ENCODE data around the gene GPC6. TPM values are rescaled to one million over a fixed set of nuclear protein-coding genes. Genes with fewer than 3 reads are reported as not detected.

The GPC6 gene
- total RNA-seq, 1 experiment from 2014 or later = 0.22 TPM

DNA sequence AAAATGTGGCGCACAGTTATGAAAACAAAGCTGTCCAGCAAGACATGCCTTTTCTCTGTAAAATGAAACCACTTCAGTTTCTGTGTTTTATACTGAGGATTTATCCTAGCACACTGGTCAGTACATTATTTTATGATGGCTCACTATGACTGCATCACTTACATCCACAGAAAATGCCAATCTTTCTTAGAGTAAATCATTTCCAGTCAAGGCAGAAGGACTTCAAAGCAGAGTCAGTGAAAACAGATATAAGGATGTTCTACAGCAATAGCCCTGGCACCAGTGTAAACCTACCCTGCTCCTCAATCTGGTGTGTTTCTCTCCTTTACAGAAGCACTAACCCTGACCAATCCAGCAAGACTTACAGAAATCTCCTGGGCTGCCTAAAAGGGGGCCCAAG lies 473.5 kb downstream of the GPC6 start:
- H3K9ac ChIP-seq (ENCODE audit: low read length) = no peak overlapping the region
- H2AFZ ChIP-seq (ENCODE audit: low read depth, low read length, poor library complexity, severe bottlenecking) = no peak overlapping the region
- H3K9me3 ChIP-seq (ENCODE audit: control insufficient read depth in 1 of 2, insufficient read depth in 1 of 2, low read depth in 1 of 2, low read length in 2 of 2) = peaks cover 20 to 32% of the 10 kb centered on the region in 2 experiments; a peak in 2 of 4 replicates
- DNase-seq (ENCODE audit: low read depth, low spot score) = no peak
- no TSS peak for BruUV-seq (replicated peaks)
- no peak overlapping the region for H3K4me3 ChIP-seq (replicated peaks in 1 of 2; ENCODE audit: low read depth in 1 of 2, low read length in 2 of 2)
- no peaks in the 10 kb centered on the region for H3K79me2 ChIP-seq (ENCODE audit: insufficient read depth, low read length)
- ChIA-PET RAD21 (ENCODE audit: low non-redundant PET in 1 of 2, low total read pairs in 2 of 2, uncharacterized antibody in 2 of 2, unreplicated experiment in 2 of 2) (no interaction called here), POLR2A (no interaction called here), CTCF (no interaction called here)
- no peaks in the 10 kb centered on the region for H3K4me1 ChIP-seq (ENCODE audit: control insufficient read depth in 1 of 2, insufficient read depth in 2 of 2, low read length in 2 of 2)
- H3K36me3 ChIP-seq (ENCODE audit: control insufficient read depth in 1 of 2, insufficient read depth in 2 of 2, low read length in 2 of 2) = no peaks in the 10 kb centered on the region
- no peaks in the 10 kb centered on the region for H3K27me3 ChIP-seq (ENCODE audit: insufficient read depth, low read length)
- H3K27ac ChIP-seq (ENCODE audit: low read depth, low read length) = no peak overlapping the region
- TF ChIP-seq SIN3A (IDR thresholded peaks at IDR 0.05; ENCODE audit: low read depth) = no peak
- TF ChIP-seq, protein P1, sequence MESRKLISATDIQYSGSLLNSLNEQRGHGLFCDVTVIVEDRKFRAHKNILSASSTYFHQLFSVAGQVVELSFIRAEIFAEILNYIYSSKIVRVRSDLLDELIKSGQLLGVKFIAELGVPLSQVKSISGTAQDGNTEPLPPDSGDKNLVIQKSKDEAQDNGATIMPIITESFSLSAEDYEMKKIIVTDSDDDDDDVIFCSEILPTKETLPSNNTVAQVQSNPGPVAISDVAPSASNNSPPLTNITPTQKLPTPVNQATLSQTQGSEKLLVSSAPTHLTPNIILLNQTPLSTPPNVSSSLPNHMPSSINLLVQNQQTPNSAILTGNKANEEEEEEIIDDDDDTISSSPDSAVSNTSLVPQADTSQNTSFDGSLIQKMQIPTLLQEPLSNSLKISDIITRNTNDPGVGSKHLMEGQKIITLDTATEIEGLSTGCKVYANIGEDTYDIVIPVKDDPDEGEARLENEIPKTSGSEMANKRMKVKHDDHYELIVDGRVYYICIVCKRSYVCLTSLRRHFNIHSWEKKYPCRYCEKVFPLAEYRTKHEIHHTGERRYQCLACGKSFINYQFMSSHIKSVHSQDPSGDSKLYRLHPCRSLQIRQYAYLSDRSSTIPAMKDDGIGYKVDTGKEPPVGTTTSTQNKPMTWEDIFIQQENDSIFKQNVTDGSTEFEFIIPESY (IDR thresholded peaks at IDR 0.05; ENCODE audit: extremely low read depth, insufficient replicate concordance, low read length) = no peak
- TF ChIP-seq SRF (IDR thresholded peaks at IDR 0.05; ENCODE audit: low read depth) = no peak
- TF ChIP-seq POLR2A (IDR thresholded peaks at IDR 0.05; ENCODE audit: borderline replicate concordance, extremely low read depth, insufficient read depth, insufficient read length) = no peak
- no peak for TF ChIP-seq RAD21 (IDR thresholded peaks at IDR 0.05; ENCODE audit: low read depth)
- no peak for TF ChIP-seq EZH2phosphoT487 (IDR thresholded peaks at IDR 0.05; ENCODE audit: borderline replicate concordance)
- TF ChIP-seq, protein P2, sequence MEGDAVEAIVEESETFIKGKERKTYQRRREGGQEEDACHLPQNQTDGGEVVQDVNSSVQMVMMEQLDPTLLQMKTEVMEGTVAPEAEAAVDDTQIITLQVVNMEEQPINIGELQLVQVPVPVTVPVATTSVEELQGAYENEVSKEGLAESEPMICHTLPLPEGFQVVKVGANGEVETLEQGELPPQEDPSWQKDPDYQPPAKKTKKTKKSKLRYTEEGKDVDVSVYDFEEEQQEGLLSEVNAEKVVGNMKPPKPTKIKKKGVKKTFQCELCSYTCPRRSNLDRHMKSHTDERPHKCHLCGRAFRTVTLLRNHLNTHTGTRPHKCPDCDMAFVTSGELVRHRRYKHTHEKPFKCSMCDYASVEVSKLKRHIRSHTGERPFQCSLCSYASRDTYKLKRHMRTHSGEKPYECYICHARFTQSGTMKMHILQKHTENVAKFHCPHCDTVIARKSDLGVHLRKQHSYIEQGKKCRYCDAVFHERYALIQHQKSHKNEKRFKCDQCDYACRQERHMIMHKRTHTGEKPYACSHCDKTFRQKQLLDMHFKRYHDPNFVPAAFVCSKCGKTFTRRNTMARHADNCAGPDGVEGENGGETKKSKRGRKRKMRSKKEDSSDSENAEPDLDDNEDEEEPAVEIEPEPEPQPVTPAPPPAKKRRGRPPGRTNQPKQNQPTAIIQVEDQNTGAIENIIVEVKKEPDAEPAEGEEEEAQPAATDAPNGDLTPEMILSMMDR (IDR thresholded peaks at IDR 0.05 in 2 of 3, conservative IDR thresholded peaks at IDR 0.05 in 1 of 3; ENCODE audit: borderline replicate concordance in 1 of 3, insufficient read depth in 1 of 3, low read depth in 2 of 3, low read length in 2 of 3) = no peak
- TF ChIP-seq, protein P3, sequence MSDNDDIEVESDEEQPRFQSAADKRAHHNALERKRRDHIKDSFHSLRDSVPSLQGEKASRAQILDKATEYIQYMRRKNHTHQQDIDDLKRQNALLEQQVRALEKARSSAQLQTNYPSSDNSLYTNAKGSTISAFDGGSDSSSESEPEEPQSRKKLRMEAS (IDR thresholded peaks at IDR 0.05) = no peak
- no peaks in the 10 kb centered on the region for H3K9me2 ChIP-seq (ENCODE audit: insufficient read depth)
- H4K20me1 ChIP-seq (ENCODE audit: insufficient read depth) = no peaks in the 10 kb centered on the region
- ATAC-seq = no peak
- intact Hi-C loops (cut with micrococcal nuclease) = no loop called here
- no peak overlapping the region for H3K4me2 ChIP-seq (ENCODE audit: low read length)
